ENCODE data around the gene RPTN. TPM values are rescaled to one million over a fixed set of nuclear protein-coding genes. Genes with fewer than 3 reads are reported as not detected.

Gene RPTN
- total RNA-seq, 1 experiment from 2014 or later, result not detected

DNA sequence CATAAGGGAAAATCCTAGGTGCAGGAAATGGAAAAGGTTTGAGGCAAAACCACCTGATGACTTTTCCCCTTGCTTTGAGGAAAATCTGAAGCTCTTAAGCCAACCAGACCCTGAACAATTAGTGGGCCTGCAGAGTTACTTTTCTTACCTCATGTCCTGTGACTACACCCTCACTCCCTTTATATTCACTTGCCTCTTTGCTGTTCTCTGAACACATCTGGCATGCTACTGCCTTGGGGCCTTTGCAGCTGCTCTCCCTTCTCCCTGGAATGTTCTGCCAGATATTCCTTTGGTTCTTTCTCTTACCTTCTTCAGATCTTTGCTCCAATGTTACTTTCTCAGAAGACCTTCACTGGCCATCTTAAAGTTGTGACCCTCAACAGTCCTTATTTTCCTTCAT, 21.8 kb downstream of the RPTN start (continued):
- TF ChIP-seq, protein P1, sequence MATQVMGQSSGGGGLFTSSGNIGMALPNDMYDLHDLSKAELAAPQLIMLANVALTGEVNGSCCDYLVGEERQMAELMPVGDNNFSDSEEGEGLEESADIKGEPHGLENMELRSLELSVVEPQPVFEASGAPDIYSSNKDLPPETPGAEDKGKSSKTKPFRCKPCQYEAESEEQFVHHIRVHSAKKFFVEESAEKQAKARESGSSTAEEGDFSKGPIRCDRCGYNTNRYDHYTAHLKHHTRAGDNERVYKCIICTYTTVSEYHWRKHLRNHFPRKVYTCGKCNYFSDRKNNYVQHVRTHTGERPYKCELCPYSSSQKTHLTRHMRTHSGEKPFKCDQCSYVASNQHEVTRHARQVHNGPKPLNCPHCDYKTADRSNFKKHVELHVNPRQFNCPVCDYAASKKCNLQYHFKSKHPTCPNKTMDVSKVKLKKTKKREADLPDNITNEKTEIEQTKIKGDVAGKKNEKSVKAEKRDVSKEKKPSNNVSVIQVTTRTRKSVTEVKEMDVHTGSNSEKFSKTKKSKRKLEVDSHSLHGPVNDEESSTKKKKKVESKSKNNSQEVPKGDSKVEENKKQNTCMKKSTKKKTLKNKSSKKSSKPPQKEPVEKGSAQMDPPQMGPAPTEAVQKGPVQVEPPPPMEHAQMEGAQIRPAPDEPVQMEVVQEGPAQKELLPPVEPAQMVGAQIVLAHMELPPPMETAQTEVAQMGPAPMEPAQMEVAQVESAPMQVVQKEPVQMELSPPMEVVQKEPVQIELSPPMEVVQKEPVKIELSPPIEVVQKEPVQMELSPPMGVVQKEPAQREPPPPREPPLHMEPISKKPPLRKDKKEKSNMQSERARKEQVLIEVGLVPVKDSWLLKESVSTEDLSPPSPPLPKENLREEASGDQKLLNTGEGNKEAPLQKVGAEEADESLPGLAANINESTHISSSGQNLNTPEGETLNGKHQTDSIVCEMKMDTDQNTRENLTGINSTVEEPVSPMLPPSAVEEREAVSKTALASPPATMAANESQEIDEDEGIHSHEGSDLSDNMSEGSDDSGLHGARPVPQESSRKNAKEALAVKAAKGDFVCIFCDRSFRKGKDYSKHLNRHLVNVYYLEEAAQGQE (IDR thresholded peaks at IDR 0.05; ENCODE audit: low read depth), result no peak
- TF ChIP-seq FOSL1 (IDR thresholded peaks at IDR 0.05; ENCODE audit: low read depth), result no peak
- TF ChIP-seq EZH2phosphoT487 (IDR thresholded peaks at IDR 0.05; ENCODE audit: borderline replicate concordance), result no peak
- TF ChIP-seq YY1 (IDR thresholded peaks at IDR 0.05; ENCODE audit: extremely low read depth, insufficient replicate concordance, low read depth, low read length), result no peak
- TF ChIP-seq EZH2 (IDR thresholded peaks at IDR 0.05), result no peak
- TF ChIP-seq EGR1 (IDR thresholded peaks at IDR 0.05; ENCODE audit: low read depth), result no peak

DNA sequence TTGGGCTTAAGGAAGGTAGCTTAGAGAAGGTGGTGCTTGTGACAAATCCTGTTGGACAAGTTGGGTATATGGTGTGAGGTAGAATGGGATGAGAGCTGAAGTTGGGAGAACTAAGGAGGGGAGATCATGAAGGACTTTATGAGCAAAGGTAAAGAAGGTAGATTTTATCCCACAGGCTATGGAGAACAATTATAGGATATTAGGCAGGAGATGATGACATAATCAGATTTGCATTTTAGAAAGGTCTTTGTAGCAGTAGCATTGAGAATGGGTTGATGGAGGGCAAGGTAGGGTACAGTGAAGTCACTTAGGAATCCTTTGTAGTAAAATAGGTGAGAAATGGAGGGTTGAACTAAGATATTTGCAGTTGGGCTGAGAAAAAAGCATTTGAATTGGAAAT, 28.8 kb downstream of the RPTN start:
- peaks cover 31% of the 10 kb centered on the region for H3K27me3 ChIP-seq (ENCODE audit: insufficient read depth, low read length)
- no peaks in the 10 kb centered on the region for H3K9me2 ChIP-seq (ENCODE audit: insufficient read depth)
- ATAC-seq (no peak), DNase-seq (ENCODE audit: low read depth, low spot score) (no peak)
- H3K79me2 ChIP-seq (ENCODE audit: insufficient read depth, low read length), result no peaks in the 10 kb centered on the region
- H3K27ac ChIP-seq (ENCODE audit: low read depth, low read length), result no peak overlapping the region
- no peaks in the 10 kb centered on the region for H3K36me3 ChIP-seq (ENCODE audit: control insufficient read depth in 1 of 2, insufficient read depth in 2 of 2, low read length in 2 of 2)
- POLR2A ChIA-PET, result no interaction called here
- RAD21 ChIA-PET (ENCODE audit: low non-redundant PET in 1 of 2, low total read pairs in 2 of 2, uncharacterized antibody in 2 of 2, unreplicated experiment in 2 of 2), result no interaction called here
- BruUV-seq (replicated peaks), result no TSS peak
- no peaks in the 10 kb centered on the region for H4K20me1 ChIP-seq (ENCODE audit: insufficient read depth)
- no peaks in the 10 kb centered on the region for H3K9me3 ChIP-seq (ENCODE audit: control insufficient read depth in 1 of 2, insufficient read depth in 1 of 2, low read depth in 1 of 2, low read length in 2 of 2)
- intact Hi-C loops (cut with micrococcal nuclease), result no loop called here
- H3K4me1 ChIP-seq (ENCODE audit: control insufficient read depth in 1 of 2, insufficient read depth in 2 of 2, low read length in 2 of 2), result no peaks in the 10 kb centered on the region
- H3K9ac ChIP-seq (ENCODE audit: low read length), result no peak overlapping the region
- H3K4me3 ChIP-seq (replicated peaks in 1 of 2; ENCODE audit: low read depth in 1 of 2, low read length in 2 of 2), result no peak overlapping the region
- H2AFZ ChIP-seq (ENCODE audit: low read depth, low read length, poor library complexity, severe bottlenecking), result no peak overlapping the region
- CTCF ChIA-PET, result no interaction called here
- no peak overlapping the region for H3K4me2 ChIP-seq (ENCODE audit: low read length)
- TF ChIP-seq TCF7L2 (IDR thresholded peaks at IDR 0.05; ENCODE audit: borderline replicate concordance, extremely low read depth, insufficient read depth, insufficient read length) (no peak), ELF1 (IDR thresholded peaks at IDR 0.05; ENCODE audit: borderline replicate concordance, low read depth) (no peak), RAD21 (IDR thresholded peaks at IDR 0.05; ENCODE audit: low read depth) (no peak), ZFX (IDR thresholded peaks at IDR 0.05) (no peak), CBX3 (IDR thresholded peaks at IDR 0.05; ENCODE audit: low read depth) (no peak), CEBPB (IDR thresholded peaks at IDR 0.05; ENCODE audit: low read depth) (no peak), EZH2 (IDR thresholded peaks at IDR 0.05) (no peak), YY1 (IDR thresholded peaks at IDR 0.05; ENCODE audit: extremely low read depth, insufficient replicate concordance, low read depth, low read length) (no peak), JUND (IDR thresholded peaks at IDR 0.05) (no peak), EZH2phosphoT487 (IDR thresholded peaks at IDR 0.05; ENCODE audit: borderline replicate concordance) (no peak), FOSL1 (IDR thresholded peaks at IDR 0.05; ENCODE audit: low read depth) (no peak), SP1 (IDR thresholded peaks at IDR 0.05; ENCODE audit: low read depth) (no peak), SIN3A (IDR thresholded peaks at IDR 0.05; ENCODE audit: low read depth) (no peak), POLR2AphosphoS5 (IDR thresholded peaks at IDR 0.05; ENCODE audit: low read depth, low read length) (no peak)
- TF ChIP-seq, protein P1 (IDR thresholded peaks at IDR 0.05; ENCODE audit: low read depth), result no peak
- TF ChIP-seq, protein P2, sequence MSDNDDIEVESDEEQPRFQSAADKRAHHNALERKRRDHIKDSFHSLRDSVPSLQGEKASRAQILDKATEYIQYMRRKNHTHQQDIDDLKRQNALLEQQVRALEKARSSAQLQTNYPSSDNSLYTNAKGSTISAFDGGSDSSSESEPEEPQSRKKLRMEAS (IDR thresholded peaks at IDR 0.05), result no peak
